ENCODE results near the gene IDUA.

- TF ChIP-seq CTCF (IDR thresholded peaks at IDR 0.05) = no peak
- TF ChIP-seq POLR2A (IDR thresholded peaks at IDR 0.05) = no peak
Observed at GRCh38 chr4:972651-973424, 14.0 kb upstream of the IDUA start.
